H1 (cell line): Measurements from ENCODE around the gene TMEM97. TPM values are rescaled to one million over a fixed set of nuclear protein-coding genes. Genes with fewer than 3 reads are reported as not detected.

Source experiments
- CHD7 ChIP-seq: fragments of 300-600 bp; sonication (generic); IDR thresholded peaks from 2 replicates; pipeline ENCODE4 v1.7.1; 2012; ENCODE audit warnings: low read length, moderate library complexity, mild to moderate bottlenecking, inconsistent platforms; ENCODE audit not compliant: insufficient replicate concordance
- FOSL1 ChIP-seq: IDR thresholded peaks from 2 replicates; pipeline ENCODE4 v1.6.1; 2011; ENCODE audit warnings: mild to moderate bottlenecking, low read depth, low read length, moderate library complexity; ENCODE audit not compliant: insufficient read depth
- GABPA ChIP-seq: IDR thresholded peaks from 2 replicates; pipeline ENCODE4 v1.6.1; 2011; ENCODE audit warnings: mild to moderate bottlenecking, low read length, moderate library complexity, borderline replicate concordance; ENCODE audit not compliant: insufficient read depth
- MAFK ChIP-seq: IDR thresholded peaks from 2 replicates; pipeline ENCODE4 v1.6.1; 2012; ENCODE audit warnings: low read depth, mild to moderate bottlenecking, improper control_type of control experiment, low read length
- POLR2A ChIP-seq, 2 experiments: IDR thresholded peaks; 1 replicate in 1 of 2; 2 replicates in 1 of 2; pipeline ENCODE4 v1.6.1; 2011; ENCODE audit warnings: low read depth in 2 of 2, low read length in 2 of 2, mild to moderate bottlenecking in 2 of 2; ENCODE audit errors: control extremely low read depth in 1 of 2
- POLR2AphosphoS5 ChIP-seq: IDR thresholded peaks from 2 replicates; pipeline ENCODE4 v1.6.1; 2011; ENCODE audit warnings: low read depth, low read length
- POU5F1 ChIP-seq: IDR thresholded peaks from 2 replicates; pipeline ENCODE4 v1.6.1; 2011; ENCODE audit warnings: low read depth, mild to moderate bottlenecking, low read length, moderate library complexity
- RNF2 ChIP-seq: fragments of 200-900, 300-1000 bp; sonication (generic); IDR thresholded peaks from 2 replicates; pipeline ENCODE4 v1.7.1; 2016; ENCODE audit warnings: borderline replicate concordance, low read depth, mild to moderate bottlenecking, antibody characterized with exemption, low read length; ENCODE audit not compliant: poor library complexity, severe bottlenecking; ENCODE audit errors: missing control alignments
- SIX5 ChIP-seq: IDR thresholded peaks from 2 replicates; pipeline ENCODE4 v1.6.1; 2011; ENCODE audit warnings: mild to moderate bottlenecking, low read depth, low read length
- SP2 ChIP-seq: IDR thresholded peaks from 2 replicates; pipeline ENCODE4 v1.6.1; 2012; ENCODE audit warnings: mild to moderate bottlenecking, low read length, inconsistent platforms
- SRF ChIP-seq: IDR thresholded peaks from 2 replicates; pipeline ENCODE4 v1.6.1; 2011; ENCODE audit warnings: mild to moderate bottlenecking, low read depth, low read length, moderate library complexity
- polyA plus RNA-seq, 7 experiments: library from polyadenylated mRNA; depleted of rRNA in 3 of 7; stranded (reverse) in 5 of 7; unstranded in 2 of 7; fragments of >200 nt in 5 of 7; fragments of 200-250 nt in 2 of 7; gene quantifications; 1 replicate in 5 of 7; 2 replicates in 1 of 7; 4 replicates in 1 of 7; pipeline versions ENCODE4 v1.2.1 to v1.2.3, GENCODE V29; 2011 to 2013; ENCODE audit warnings: missing spikeins in 2 of 7, mixed read lengths in 2 of 7
- total RNA-seq: library from RNA; stranded (reverse); fragmentation: NEBNext Ultra II Directional; extraction: Animal tissue kit (Norgen Biotek cat#: 25700); gene quantifications from 2 replicates; pipeline ENCODE4 v1.2.1, GENCODE V29; 2021

The TMEM97 gene
- total and polyA plus RNA-seq, 2 of the 8 experiments (the other 6 are each of a cell fraction or from before 2014, with no cell fraction given) = 126 to 130 TPM

- no peak for TF ChIP-seq POU5F1
- TF ChIP-seq RNF2 = no peak
- TF ChIP-seq POLR2AphosphoS5 = peak; percentile 39; the same call in 1 of the 2 replicates
- TF ChIP-seq GABPA = peak; percentile 96
- TF ChIP-seq CHD7 = no peak
- peak in 1 of 2 experiments; percentile 64; a peak in 2 of 3 replicates for TF ChIP-seq POLR2A (IDR thresholded peaks at IDR 0.05; ENCODE audit: control extremely low read depth in 1 of 2, low read depth in 2 of 2, low read length in 2 of 2)
- TF ChIP-seq MAFK = no peak
- TF ChIP-seq FOSL1 = no peak
- TF ChIP-seq SRF = no peak
- TF ChIP-seq SIX5 = peak; percentile 96
- TF ChIP-seq SP2 = no peak
These were observed 16.4 kb downstream of the TMEM97 start, which contains the start of the genes IFT20 and TNFAIP1 (continued) for GRCh38 chr17:28335201-28335958.
